ENCODE measurements around the gene CDC42.

DNA sequence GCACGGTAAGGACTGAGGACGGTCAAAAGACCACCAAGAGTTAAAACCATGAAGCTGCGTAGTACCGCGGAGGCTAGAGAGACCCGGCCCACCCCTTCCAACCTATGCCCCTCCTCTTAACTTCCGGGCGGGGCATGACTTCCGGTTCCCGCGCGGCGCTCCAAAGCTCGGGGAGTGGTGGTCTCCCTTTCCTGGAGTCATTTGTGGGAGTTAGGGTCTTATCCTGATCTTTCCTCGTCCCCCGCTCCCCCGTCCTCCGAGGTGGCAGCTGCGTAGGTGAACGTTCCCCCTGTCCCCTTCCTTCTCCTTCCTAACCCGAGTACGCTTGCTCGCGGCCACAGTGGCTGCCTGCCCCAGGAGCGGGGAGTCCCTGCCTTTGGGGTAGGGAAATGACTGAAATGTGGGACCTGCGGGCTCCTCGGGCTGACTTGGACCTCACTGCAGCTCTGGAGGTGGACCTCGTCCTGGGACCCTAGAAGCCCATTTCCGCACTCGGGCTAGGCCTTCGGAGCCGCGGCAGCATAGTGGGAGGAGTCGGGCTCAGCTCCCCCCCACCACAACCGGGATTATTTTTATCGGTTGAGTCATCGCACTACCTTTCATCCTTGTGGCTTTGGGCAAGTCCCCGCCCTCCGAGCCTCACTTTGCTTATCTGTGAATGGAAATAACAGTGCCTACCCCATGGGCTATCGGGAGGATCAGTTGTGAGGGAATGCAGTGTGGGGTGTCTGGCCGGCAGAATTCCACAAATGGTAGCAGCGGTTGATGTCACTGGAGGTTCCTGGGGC is 26.9 kb upstream of the CDC42 start:
- peak; percentile 98 for TF ChIP-seq POLR2A (IDR thresholded peaks at IDR 0.05; ENCODE audit: low read length)
- no peak for TF ChIP-seq GATA1 (IDR thresholded peaks at IDR 0.05; ENCODE audit: low read depth, low read length)

Data from erythroblast (primary cell).